GM21825 (cell line): Measurements from ENCODE around the gene NDNF.

ENCODE experiments used
- ATAC-seq: cut with Tn5 transposase; IDR thresholded peaks from one replicate; pipeline ENCODE4 v1.9.1; 2021; ENCODE audit warnings: mild to moderate bottlenecking, moderate library complexity; ENCODE audit not compliant: unreplicated experiment

NDNF gene

GRCh38 chr4:121015421-121015820, 56.9 kb downstream of the NDNF start:
- ATAC-seq = no peak

GRCh38 chr4:121014544-121014943, 57.8 kb downstream of the NDNF start:
- ATAC-seq = no peak

GRCh38 chr4:121011780-121012340, 60.5 kb downstream of the NDNF start:
- ATAC-seq = no peak

GRCh38 chr4:121011138-121011537, 61.2 kb downstream of the NDNF start:
- ATAC-seq = no peak

GRCh38 chr4:121009578-121010478, 62.5 kb downstream of the NDNF start:
- no peak for ATAC-seq

GRCh38 chr4:121007660-121008059, 64.7 kb downstream of the NDNF start:
- no peak for ATAC-seq

- no peak for ATAC-seq
Measured at GRCh38 chr4:121003863-121004262, 68.5 kb downstream of the NDNF start.

- ATAC-seq = no peak
Measured at GRCh38 chr4:120995266-120996010, 76.9 kb downstream of the NDNF start.

- ATAC-seq = no peak
Measured at GRCh38 chr4:120994521-120994920, 77.8 kb downstream of the NDNF start.

- ATAC-seq = no peak
Measured at GRCh38 chr4:120991885-120992284, 80.5 kb downstream of the NDNF start.

GRCh38 chr4:120990246-120990645, 82.1 kb downstream of the NDNF start:
- ATAC-seq = no peak
